Measurements from ENCODE around the gene TSC22D3. TPM values are rescaled to one million over a fixed set of nuclear protein-coding genes. Genes with fewer than 3 reads are reported as not detected.

TSC22D3 gene
- 105 and 175 TPM in 2 replicates for total RNA-seq

DNA sequence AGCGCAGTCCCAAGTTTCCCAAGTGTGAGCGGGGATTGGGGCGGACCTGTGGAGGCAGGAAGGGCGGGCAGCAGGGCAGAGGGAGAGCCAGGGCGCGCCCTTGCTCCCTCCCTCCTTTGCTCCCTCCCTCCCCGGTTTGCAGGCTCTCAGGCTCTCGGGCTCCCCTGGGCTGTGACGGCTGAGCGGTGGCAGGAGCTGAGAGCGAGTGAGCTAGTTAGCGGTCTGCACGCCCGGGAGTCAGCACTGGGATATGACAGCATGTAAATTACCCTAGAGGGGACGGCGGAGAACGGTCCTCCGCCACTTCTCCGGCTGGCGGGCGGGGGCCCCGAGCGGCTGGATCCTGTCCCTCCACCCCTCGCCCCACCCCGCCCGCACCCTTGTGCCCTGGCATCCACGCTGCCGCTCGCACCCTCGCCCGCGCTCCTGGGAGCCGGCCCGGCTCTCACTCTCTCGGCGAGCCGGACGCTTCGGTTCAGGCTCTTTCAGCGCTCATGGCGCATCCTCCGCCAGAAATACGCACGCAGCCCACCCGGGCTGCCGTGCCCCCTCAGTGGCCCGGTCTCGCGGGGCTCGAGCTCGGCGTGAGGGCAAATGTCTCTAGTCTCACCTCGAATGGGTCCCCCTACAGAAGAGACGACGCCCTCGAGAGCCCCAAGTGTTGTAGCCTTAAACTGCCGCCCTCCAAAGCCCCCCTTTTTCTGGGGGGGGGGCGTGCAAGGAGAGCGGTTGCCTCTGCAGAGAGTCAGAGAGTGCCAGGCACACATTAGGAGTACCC is at the start of gene TSC22D3:
Gene TSC22D3, minus strand, starts transcription at position 54 of the 778 bp plus-strand sequence. CDS start 368 bp downstream, outside the sequence.

DNA sequence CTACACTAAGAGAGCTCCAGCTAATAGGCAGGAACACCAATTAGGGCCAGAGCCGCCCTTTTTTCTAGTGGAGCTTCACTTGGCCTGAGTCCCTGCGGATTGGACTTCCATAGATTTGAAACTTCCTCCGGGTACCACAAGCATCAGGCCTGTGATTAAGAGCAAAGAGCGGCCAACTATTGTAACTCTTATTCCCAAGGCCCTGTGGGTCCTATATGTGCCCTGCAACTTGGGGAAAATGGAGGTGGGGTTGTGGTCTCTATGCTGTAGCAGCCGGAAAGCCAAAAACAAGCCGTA is 1.9 kb upstream of the TSC22D3 start, which contains the start of gene NCBP2L:
Gene NCBP2L, plus strand, starts transcription at position 198 of the 297 bp plus-strand sequence. CDS start 16,488 bp downstream, outside the sequence.

Other genes starting within 250 kb of the TSC22D3 start
- 19.8 and 23.4 TPM in 2 replicates for gene PRPS1, start 147.3 kb downstream of the TSC22D3 start, total RNA-seq
- not detected in 2 replicates for gene NCBP2L, start 1.9 kb upstream of the TSC22D3 start, total RNA-seq
- 6.4 and 22.1 TPM in 2 replicates for gene MID2, start 50.1 kb upstream of the TSC22D3 start, total RNA-seq
- gene TEX13B, start 206.6 kb upstream of the TSC22D3 start, total RNA-seq = not detected in 2 replicates